Epithelial cell of proximal tubule (primary cell): ENCODE results near the gene GPATCH2L. TPM values are rescaled to one million over a fixed set of nuclear protein-coding genes. Genes with fewer than 3 reads are reported as not detected.

Experiments
- DNase-seq: peaks from one replicate; pipeline ENCODE4 v3.0.0-alpha.2; 2011; ENCODE audit warnings: low read depth
- H3K4me3 ChIP-seq: 2 replicates; pipeline ENCODE4 v1.5.1; 2011; ENCODE audit warnings: low read depth, mild to moderate bottlenecking, low read length
- total RNA-seq: library from RNA; depleted of rRNA; stranded (reverse); fragments of >200 nt; gene quantifications from 2 replicates; pipeline ENCODE4 v1.2.3, GENCODE V29; 2015
- TF ChIP-seq, protein P1 (sequence below): conservative IDR thresholded peaks from 2 replicates; pipeline ENCODE4 v1.5.1; 2012; ENCODE audit warnings: low read depth, mild to moderate bottlenecking, low read length

Gene GPATCH2L
- total RNA-seq, 1 donor from 2014 or later, result 44.2 TPM

DNA sequence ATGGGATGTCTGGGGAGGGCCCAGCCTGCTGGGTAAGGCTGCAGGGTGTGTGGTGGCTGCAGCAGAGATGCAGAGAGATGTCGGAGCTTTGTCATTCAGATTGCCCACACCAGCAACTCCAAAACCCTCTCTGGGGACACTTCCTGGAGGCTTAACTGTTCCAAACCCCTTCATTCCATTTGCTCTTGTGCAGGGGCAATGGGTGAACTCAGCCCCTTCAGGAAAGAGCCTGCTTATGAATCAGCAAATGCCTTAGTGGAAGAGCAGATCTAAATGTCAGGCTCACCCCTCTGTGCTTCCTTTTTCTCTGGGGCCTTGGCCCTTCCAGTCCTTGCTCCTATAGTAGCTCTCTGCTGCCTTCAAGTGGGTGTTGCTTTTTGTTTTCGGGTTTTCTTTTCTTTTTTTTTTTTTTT is 36.7 kb upstream of the GPATCH2L start:
- DNase-seq, result no peak
- TF ChIP-seq, protein P1, sequence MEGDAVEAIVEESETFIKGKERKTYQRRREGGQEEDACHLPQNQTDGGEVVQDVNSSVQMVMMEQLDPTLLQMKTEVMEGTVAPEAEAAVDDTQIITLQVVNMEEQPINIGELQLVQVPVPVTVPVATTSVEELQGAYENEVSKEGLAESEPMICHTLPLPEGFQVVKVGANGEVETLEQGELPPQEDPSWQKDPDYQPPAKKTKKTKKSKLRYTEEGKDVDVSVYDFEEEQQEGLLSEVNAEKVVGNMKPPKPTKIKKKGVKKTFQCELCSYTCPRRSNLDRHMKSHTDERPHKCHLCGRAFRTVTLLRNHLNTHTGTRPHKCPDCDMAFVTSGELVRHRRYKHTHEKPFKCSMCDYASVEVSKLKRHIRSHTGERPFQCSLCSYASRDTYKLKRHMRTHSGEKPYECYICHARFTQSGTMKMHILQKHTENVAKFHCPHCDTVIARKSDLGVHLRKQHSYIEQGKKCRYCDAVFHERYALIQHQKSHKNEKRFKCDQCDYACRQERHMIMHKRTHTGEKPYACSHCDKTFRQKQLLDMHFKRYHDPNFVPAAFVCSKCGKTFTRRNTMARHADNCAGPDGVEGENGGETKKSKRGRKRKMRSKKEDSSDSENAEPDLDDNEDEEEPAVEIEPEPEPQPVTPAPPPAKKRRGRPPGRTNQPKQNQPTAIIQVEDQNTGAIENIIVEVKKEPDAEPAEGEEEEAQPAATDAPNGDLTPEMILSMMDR, result peak; percentile 20
- no peak overlapping the region for H3K4me3 ChIP-seq

GRCh38 chr14:76117789-76118484 is 33.8 kb upstream of the GPATCH2L start:
- no peak overlapping the region for H3K4me3 ChIP-seq
- TF ChIP-seq, protein P1, result no peak
- no peak for DNase-seq

GRCh38 chr14:76118594-76118993 is 33.1 kb upstream of the GPATCH2L start:
- TF ChIP-seq, protein P1, result no peak
- DNase-seq, result no peak

GRCh38 chr14:76121089-76121748 is 30.5 kb upstream of the GPATCH2L start:
- TF ChIP-seq, protein P1, result no peak
- DNase-seq, result no peak
- no peak overlapping the region for H3K4me3 ChIP-seq

More at GRCh38 chr14:76118594-76118993, 33.1 kb upstream of the GPATCH2L start:
- H3K4me3 ChIP-seq, result no peak overlapping the region

DNA sequence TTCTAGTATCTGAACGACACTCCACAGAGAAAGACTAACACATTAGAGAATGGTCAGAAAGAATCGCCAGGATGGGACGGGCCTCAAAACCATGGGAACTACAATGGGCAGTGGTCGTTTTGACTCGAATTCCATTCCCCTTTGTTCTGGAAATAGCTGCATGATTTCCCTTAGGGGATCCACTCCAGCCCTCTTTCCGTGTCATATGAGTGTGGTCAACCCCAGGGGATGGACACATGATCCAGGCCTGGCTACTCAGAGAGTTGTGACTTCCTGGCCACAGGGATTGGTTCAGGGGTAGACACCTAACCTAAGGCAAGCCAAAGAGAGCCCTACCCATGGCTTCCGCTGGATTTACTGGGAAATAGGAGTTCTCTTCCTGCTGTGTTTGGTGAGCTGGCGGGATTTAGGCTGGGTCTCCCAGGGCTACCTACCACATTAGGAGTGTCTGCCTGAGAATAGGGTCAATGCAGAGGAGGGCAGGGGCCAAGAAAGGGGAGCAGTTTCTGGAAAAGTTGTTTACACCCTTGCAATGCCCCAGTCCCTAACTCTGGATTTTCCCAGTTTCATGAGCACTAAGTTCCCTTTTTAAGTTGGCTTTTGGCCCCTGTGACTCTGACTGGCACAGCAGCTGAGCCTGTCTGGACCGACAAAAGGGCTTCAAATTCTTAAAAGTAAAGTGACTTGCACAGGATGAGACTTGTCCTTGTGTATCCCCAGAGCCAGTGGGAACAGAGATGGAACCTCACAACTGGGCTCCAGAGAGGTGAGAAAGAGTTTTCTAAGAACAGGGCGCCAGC is 28.1 kb upstream of the GPATCH2L start:
- TF ChIP-seq, protein P1, result no peak
- no peak for DNase-seq
- no peak overlapping the region for H3K4me3 ChIP-seq

DNA sequence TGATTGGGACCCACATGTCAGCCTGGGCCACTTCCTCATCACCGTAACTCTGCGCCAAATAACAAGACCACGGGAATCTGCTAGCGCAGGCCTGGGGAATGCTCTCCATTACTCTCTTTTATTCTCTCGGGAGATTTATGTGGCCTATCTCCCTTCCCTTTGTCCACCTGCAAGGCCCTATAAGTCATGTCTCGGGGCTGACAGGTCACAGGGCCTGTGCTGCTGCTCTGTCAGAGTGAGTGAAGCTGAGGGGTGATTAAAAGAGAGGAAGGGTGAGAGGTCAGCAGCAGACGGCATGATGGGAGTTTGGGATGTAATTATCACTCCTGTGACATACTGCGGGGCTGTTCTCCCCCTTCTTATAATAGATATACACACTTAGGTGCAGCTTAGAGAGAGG is 26.2 kb upstream of the GPATCH2L start:
- no peak overlapping the region for H3K4me3 ChIP-seq
- DNase-seq, result no peak
- TF ChIP-seq, protein P1, result no peak
